Inflammatory macrophage treated with lipopolysaccharide for 1 hour (primary cell): Measurements from ENCODE around the gene SAP30L.

Experiments
- DNase-seq, 2 donors: peaks; one replicate each; pipeline ENCODE4 v3.0.0-alpha.2; 2020 to 2022

SAP30L gene

DNA sequence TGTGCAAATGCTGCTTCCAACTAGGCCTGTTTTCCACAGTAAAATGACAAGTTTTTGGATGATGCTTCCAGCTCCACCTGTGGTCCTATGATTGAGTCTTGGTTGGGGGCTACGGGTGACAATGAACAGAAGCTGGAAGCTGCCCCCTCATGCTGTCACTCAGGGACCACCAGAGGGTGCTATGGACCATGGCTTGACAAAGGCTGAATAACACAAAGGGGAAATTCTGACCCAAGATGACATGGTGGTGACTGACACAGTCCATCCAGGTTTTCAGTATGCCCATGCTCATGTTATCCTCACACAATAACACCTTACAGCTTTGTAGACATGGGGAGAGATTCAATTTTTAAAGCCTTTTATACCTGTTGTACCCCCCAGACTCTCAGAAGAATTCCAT lies 23.9 kb upstream of the SAP30L start:
- DNase-seq = no peak

DNA sequence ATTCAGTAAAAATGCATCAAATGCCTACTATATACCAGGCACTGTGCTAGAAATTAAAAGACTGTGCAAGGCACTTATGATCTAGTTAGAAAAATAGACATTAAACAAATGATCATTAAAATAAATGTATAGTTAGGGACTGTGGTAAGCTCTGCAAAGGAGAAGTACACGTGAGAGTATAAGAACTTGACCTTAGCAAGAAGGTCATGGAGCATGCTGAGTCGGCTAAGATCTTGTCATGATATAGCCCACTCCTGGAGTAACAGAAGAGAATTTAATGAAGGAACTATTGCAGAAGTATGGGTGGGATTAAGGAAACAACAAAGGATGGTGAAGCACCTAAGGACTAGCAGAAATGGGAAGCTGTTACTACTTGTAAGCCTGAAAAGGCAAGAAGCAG lies 23.5 kb upstream of the SAP30L start:
- DNase-seq = no peak

- DNase-seq = no peak
These were observed 17.6 kb upstream of the SAP30L start for GRCh38 chr5:154428208-154428607.

- no peak for DNase-seq
These were observed 16.5 kb upstream of the SAP30L start for GRCh38 chr5:154429341-154429740.

DNA sequence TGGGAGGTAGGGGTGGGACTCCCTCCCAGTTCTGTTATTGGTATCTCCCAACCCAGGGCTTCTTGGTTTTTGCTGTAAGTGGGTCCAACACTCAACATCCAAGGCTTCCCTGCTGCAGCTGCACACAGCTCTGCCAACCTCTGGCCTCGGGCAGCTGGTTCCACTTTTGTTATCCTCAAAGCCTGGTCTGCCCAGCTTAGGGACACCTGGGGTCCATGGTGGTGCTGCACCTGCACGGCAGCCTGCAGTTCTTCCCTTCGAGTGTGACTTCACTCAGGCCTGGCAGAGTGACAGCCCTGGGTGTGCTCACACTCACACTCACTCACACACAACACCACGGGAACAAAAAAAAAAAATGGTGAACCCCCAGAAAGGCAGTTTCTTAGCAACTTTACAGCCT lies 15.3 kb upstream of the SAP30L start:
- DNase-seq = no peak

DNA sequence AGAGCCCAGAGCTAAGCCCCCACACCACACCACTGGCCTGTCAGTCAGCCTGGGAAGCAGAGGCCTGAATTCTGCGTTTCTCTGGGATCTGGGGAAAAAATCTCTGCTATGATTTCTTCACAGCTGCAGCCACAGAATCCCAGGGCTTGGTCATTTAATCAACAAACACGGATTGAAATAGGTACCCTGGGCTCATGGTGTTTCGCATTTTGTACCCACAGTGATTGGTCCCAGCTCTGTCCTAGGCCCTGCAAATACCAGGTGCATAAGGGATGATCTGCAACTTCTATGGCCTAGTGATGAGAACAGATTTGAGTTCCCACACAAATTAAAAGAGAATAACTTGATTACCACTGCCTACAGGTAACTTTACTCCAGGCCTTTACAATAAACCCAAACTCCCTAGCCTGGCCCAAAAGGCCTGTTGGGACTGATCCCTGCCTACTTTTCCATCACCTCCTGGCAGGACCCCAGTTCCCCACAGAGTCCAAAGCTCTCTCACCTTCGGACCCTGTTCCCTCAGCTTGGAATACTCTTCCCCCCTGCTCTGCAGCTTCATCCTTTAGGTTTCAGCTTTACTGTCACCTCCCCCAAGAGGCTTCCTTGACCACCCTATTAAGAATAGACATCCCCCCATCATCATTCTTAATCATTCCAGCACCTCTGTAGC lies 14.7 kb upstream of the SAP30L start:
- DNase-seq = no peak

- DNase-seq = no peak
These were observed 10.6 kb upstream of the SAP30L start for GRCh38 chr5:154435226-154435625.

- DNase-seq = no peak
These were observed 8.4 kb upstream of the SAP30L start for GRCh38 chr5:154437281-154437965.

DNA sequence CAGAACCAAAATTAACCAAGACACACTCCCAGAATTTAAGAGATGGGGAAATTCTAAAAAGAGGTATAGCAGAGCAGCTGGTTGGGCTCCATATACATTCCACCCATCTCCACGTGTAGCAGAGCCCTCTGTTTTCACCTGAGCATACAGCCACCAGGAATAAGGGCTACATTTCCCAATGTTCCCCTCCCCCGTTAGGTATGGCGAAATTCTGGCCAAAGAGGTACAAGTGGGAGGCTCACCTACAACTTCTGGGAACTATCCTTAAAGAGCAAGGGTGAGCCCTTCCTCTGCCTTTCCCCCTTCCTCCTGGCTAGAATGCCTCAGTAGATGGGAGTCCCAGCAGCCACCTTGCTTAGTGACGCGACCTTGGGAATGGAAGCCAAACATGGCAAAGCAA lies 5.3 kb upstream of the SAP30L start:
- DNase-seq = no peak

GRCh38 chr5:154442801-154443200 lies 3.0 kb upstream of the SAP30L start:
- DNase-seq = no peak

GRCh38 chr5:154444556-154445421 lies 1.0 kb upstream of the SAP30L start:
- DNase-seq = no peak

GRCh38 chr5:154446195-154447088 lies 645 bp downstream of the SAP30L start:
- DNase-seq = peak; percentile 38 to 43

- DNase-seq = peak; percentile 32 to 34
These were observed 1.4 kb downstream of the SAP30L start for GRCh38 chr5:154447089-154447725.

- no peak for DNase-seq
These were observed 4.0 kb downstream of the SAP30L start for GRCh38 chr5:154449786-154450185.

DNA sequence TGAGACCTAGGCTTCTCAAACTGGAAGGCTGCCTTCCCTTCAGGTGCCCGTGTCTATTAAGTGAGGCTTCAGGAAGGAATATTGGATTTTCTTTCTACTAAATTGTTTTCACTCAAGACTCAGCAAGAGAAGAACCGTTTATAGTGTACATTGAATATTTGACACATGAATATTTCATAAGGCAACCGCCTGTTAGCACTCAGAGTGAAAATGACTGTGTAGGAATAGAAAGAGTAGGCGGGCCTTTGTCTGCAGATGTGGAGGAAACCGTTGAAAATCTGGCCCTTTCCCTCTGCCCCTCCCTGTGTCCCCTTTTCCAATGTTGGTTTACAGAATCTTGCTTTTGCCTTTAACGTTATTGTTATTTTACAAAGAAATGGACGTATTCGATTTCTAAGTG lies 6.2 kb downstream of the SAP30L start:
- no peak for DNase-seq

- DNase-seq = no peak
These were observed 9.8 kb downstream of the SAP30L start for GRCh38 chr5:154455585-154455984.

DNA sequence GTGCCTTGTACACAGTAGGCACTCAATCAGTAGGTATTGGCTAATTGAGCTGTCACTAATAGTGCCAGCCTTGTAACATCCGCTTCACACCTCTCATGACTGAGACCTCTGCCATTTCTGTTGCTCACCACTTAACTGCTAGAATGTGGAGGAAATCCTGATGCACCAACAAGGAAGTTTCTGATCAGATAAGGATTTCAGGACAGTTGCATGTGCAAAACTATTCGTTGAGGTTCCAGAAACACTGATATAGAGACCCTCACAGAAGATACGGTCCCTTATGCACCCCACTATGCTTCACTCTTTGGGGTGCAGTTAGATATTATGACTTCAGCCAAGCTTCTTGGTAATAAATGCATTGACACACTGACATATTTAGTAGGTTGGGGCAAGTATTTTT lies 10.7 kb downstream of the SAP30L start:
- DNase-seq = no peak

DNA sequence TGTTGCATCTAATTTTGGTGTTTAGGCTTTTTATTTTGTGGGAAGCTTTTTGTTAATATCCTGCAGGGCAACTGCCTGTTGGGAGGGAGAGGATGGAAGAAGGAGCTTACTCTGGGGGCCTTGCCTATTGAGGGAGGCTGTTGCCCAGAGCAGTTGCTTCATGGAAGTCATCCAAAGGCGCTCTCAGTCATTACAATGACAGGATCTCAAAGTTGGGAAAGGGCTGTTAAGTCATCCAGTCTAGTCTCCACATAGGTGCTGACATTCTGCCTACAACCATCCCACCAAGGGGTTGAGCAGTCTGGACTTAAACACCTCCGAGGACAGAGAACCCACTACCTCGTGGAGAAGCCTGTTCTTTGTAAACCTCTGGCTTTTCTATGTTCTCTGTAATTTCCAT lies 13.2 kb downstream of the SAP30L start:
- no peak for DNase-seq

GRCh38 chr5:154460172-154460571 lies 14.4 kb downstream of the SAP30L start:
- no peak for DNase-seq

DNA sequence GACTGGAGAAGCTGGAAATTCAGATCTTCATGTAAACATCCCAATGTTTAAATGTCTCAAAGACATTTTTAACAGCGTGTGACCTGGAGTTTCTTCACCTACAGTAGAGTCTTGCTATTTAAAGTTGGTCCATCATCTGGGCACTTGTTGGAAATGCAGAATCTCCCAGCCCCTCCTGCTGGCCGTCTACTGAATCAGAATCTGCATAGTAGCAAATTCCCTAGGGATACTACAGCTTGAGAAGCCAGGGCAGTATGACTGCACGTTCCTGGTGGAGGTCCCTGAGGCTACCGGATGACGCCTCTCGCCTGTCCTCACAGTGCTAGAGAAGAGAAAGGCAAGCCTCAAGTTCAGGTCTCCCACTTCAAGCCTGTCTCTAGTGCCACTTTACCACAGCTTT lies 15.7 kb downstream of the SAP30L start:
- no peak for DNase-seq

- DNase-seq = no peak
These were observed 18.6 kb downstream of the SAP30L start for GRCh38 chr5:154464438-154464837.

DNA sequence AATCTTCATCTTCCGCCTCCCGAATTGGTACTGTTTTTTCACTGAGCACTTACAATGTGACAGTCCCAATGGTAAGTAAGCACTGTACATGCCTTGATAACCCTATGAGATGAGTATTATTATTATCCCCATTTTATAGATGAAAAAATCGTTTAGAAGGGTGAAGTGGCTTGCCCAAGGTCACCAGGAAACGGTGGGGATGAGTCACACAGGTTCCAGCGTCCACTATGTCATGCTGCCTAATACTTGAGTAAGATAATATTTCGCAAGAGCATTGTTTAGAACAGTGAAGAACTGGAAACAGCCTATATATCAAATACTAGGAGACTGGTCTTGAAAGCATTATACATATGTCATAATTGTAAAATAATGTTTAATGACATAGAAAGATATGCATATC lies 19.4 kb downstream of the SAP30L start:
- DNase-seq = peak; percentile 71
